ENCODE measurements around the gene NUBP2. TPM values are rescaled to one million over a fixed set of nuclear protein-coding genes. Genes with fewer than 3 reads are reported as not detected.

The NUBP2 gene
- total RNA-seq, 1 experiment from 2014 or later: 69.4 TPM

DNA sequence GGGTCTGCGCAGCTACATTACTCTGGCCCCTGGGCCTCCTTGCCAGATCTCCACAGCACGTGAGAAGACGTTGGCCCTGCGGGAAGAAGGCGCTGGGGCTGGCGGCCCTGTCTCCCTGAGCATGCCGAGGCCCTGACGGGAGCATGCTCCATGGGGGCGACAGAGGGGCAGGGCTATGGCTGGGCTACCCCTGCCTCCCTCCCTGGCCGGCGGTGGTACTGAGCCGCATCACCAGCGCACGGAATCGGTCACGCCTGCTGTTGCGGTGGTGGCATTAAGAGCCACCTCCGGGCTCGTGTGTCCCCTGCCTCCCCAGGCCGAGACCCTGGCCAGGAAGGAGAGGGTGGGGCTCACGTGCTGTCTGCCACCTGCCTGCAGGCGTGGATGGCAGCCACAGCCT, 48.6 kb upstream of the NUBP2 start:
- H3K14ac ChIP-seq (ENCODE audit: insufficient read depth, low read length): no peak overlapping the region
- no peak overlapping the region for H3K9ac ChIP-seq (ENCODE audit: extremely low read depth, insufficient read length, low read length)
- peaks cover 8% of the 10 kb centered on the region for H3K9me3 ChIP-seq (ENCODE audit: control insufficient read depth, low read depth, low read length)
- Mint-ChIP-seq H3K27ac (no peak overlapping the region), H3K4me1 (no peaks in the 10 kb centered on the region), H3K27me3 (ENCODE audit: low read depth) (no peaks in the 10 kb centered on the region), H3K36me3 (ENCODE audit: insufficient read depth in 1 of 3, low read depth in 3 of 3) (peaks cover 0 to 9% (median 7%) of the 10 kb centered on the region in 3 experiments; a peak in 5 of 7 replicates), H3K4me3 (no peak overlapping the region), H3K9me3 (no peaks in the 10 kb centered on the region)
- H2BK15ac ChIP-seq (ENCODE audit: low read depth, low read length): no peak overlapping the region
- H3K4ac ChIP-seq (ENCODE audit: low read depth, low read length): no peak overlapping the region
- H3K18ac ChIP-seq (ENCODE audit: insufficient read length, low read depth, low read length): no peak overlapping the region
- H2BK120ac ChIP-seq (ENCODE audit: low read depth, low read length, poor library complexity, severe bottlenecking): no peak overlapping the region
- no peak for DNase-seq
- H4K91ac ChIP-seq (ENCODE audit: insufficient read length, low read depth, low read length): no peak overlapping the region
- H2BK5ac ChIP-seq (ENCODE audit: insufficient read length, low read length): no peak overlapping the region
- H3K23ac ChIP-seq (ENCODE audit: insufficient read length, low read depth, low read length): no peak overlapping the region
- H3K79me1 ChIP-seq (ENCODE audit: insufficient read depth, low read depth, low read length, poor library complexity, severe bottlenecking): no peaks in the 10 kb centered on the region
- no peak overlapping the region for H2AK5ac ChIP-seq (ENCODE audit: insufficient read length, low read length)
- no peak overlapping the region for H3K56ac ChIP-seq (ENCODE audit: insufficient read length, low read depth, low read length)
- H3K27ac ChIP-seq (ENCODE audit: insufficient read length, low read depth, low read length): no peak overlapping the region
- no peaks in the 10 kb centered on the region for H4K20me1 ChIP-seq (ENCODE audit: control insufficient read depth, insufficient read depth, insufficient read length)
- H3K4me1 ChIP-seq (ENCODE audit: insufficient read depth, low read length): no peaks in the 10 kb centered on the region
- no peak overlapping the region for H2BK12ac ChIP-seq (ENCODE audit: insufficient read length, low read depth, low read length)
- H3K4me2 ChIP-seq (ENCODE audit: insufficient read depth, insufficient read length, low read length): no peak overlapping the region
- no peak overlapping the region for H2BK20ac ChIP-seq (ENCODE audit: low read depth, low read length, poor library complexity, severe bottlenecking)
- no peaks in the 10 kb centered on the region for H3K27me3 ChIP-seq (ENCODE audit: insufficient read depth, low read length)
- no peak overlapping the region for H2AFZ ChIP-seq (ENCODE audit: low read length)
- H3K79me2 ChIP-seq (ENCODE audit: insufficient read depth, low read length): no peaks in the 10 kb centered on the region
- no peaks in the 10 kb centered on the region for H3K23me2 ChIP-seq (ENCODE audit: insufficient read length, low read depth, low read length, poor library complexity, severe bottlenecking)
- no peak overlapping the region for H4K5ac ChIP-seq (ENCODE audit: insufficient read length, low read depth, low read length)
- H4K8ac ChIP-seq (replicated peaks; ENCODE audit: insufficient read length, low read depth, low read length): no peak overlapping the region
- no CpG with 5 or more reads among the region's 22 CpGs for WGBS (ENCODE audit: extremely low coverage, insufficient read length, low lambda C conversion rate)
- no peak overlapping the region for H3T11ph ChIP-seq (ENCODE audit: low read length)
- TF ChIP-seq, protein P1, sequence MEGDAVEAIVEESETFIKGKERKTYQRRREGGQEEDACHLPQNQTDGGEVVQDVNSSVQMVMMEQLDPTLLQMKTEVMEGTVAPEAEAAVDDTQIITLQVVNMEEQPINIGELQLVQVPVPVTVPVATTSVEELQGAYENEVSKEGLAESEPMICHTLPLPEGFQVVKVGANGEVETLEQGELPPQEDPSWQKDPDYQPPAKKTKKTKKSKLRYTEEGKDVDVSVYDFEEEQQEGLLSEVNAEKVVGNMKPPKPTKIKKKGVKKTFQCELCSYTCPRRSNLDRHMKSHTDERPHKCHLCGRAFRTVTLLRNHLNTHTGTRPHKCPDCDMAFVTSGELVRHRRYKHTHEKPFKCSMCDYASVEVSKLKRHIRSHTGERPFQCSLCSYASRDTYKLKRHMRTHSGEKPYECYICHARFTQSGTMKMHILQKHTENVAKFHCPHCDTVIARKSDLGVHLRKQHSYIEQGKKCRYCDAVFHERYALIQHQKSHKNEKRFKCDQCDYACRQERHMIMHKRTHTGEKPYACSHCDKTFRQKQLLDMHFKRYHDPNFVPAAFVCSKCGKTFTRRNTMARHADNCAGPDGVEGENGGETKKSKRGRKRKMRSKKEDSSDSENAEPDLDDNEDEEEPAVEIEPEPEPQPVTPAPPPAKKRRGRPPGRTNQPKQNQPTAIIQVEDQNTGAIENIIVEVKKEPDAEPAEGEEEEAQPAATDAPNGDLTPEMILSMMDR (conservative IDR thresholded peaks at IDR 0.05): no peak

Data from H9 (cell line).